H1 (cell line): ENCODE measurements around the gene THBS4. TPM values are rescaled to one million over a fixed set of nuclear protein-coding genes. Genes with fewer than 3 reads are reported as not detected.

Experiments used
- POLR2AphosphoS5 ChIP-seq: IDR thresholded peaks from 2 replicates; pipeline ENCODE4 v1.6.1; 2011; ENCODE audit warnings: low read depth, low read length
- RFX5 ChIP-seq: IDR thresholded peaks from 2 replicates; pipeline ENCODE4 v1.6.1; 2011; ENCODE audit warnings: low read depth, low read length, improper control_type of control experiment, borderline replicate concordance
- TCF12 ChIP-seq: IDR thresholded peaks from 2 replicates; pipeline ENCODE4 v1.6.1; 2011; ENCODE audit warnings: low read depth, mild to moderate bottlenecking, low read length
- polyA plus RNA-seq, 7 experiments: library from polyadenylated mRNA; depleted of rRNA in 3 of 7; stranded (reverse) in 5 of 7; unstranded in 2 of 7; fragments of >200 nt in 5 of 7; fragments of 200-250 nt in 2 of 7; gene quantifications; 1 replicate in 5 of 7; 2 replicates in 1 of 7; 4 replicates in 1 of 7; pipeline versions ENCODE4 v1.2.1 to v1.2.3, GENCODE V29; 2011 to 2013; ENCODE audit warnings: missing spikeins in 2 of 7, mixed read lengths in 2 of 7
- total RNA-seq: library from RNA; stranded (reverse); fragmentation: NEBNext Ultra II Directional; extraction: Animal tissue kit (Norgen Biotek cat#: 25700); gene quantifications from 2 replicates; pipeline ENCODE4 v1.2.1, GENCODE V29; 2021
- TF ChIP-seq, protein P1 (sequence below): IDR thresholded peaks from 2 replicates; pipeline ENCODE4 v1.6.1; 2012; ENCODE audit warnings: inconsistent platforms

Gene THBS4
- total and polyA plus RNA-seq, 2 of the 8 experiments (the other 6 are each of a cell fraction or from before 2014, with no cell fraction given): 12.8 to 25.4 TPM

DNA sequence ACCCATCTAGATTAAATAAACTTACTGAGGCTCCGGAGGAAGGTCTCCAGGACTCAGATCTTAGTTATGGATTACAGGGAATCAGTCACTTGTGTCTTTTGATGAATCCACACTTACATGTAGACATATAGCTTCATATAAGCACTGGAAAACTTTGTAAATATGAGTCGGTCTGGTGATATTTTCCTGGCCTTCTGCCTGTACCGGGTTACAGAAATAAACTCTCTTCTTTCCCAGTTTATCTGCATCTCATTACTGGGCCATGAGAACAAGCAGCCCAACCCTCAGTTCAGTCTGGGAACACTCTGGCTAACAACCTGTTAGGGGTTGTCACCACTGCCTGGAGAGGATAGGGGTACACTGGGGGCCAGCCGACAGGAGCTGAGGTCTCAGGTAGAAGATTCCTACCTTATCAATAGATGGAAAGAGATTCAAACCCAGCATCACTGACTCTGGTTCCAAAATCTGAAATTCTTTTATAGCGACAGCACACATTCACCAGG, 59.1 kb downstream of the THBS4 start (continued):
- no peak for TF ChIP-seq POLR2AphosphoS5
- no peak for TF ChIP-seq RFX5
- no peak for TF ChIP-seq TCF12
- TF ChIP-seq, protein P1, sequence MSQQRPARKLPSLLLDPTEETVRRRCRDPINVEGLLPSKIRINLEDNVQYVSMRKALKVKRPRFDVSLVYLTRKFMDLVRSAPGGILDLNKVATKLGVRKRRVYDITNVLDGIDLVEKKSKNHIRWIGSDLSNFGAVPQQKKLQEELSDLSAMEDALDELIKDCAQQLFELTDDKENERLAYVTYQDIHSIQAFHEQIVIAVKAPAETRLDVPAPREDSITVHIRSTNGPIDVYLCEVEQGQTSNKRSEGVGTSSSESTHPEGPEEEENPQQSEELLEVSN: no peak
